Panc1 (cell line): ENCODE results near the gene P2RY13. TPM values are rescaled to one million over a fixed set of nuclear protein-coding genes. Genes with fewer than 3 reads are reported as not detected.

Source experiments
- ATAC-seq: fragments of 200-7000 bp; cut with Tn5 transposase; 2 replicates; pipeline ENCODE4 v1.9.1; 2020; ENCODE audit warnings: mild to moderate bottlenecking, moderate library complexity
- BruUV-seq: library from RNA; stranded (reverse); fragments of 400-500 nt; replicated peaks from 2 replicates; lab custom pipeline; 2021; lab: Mats Ljungman, UMichigan
- CTCF ChIA-PET: fragments of 300-600 bp; sonication (Branson Sonifier 250); formaldehyde crosslinking; loops from one replicate; lab custom pipeline; 2022; ENCODE audit warnings: antibody characterized with exemption; lab: Charles Lee
- POLR2A ChIA-PET: fragments of 300-600 bp; sonication (Branson Sonifier 250); formaldehyde crosslinking; loops from one replicate; lab custom pipeline; 2022; ENCODE audit warnings: antibody characterized with exemption; lab: Charles Lee
- DNase-seq: peaks from one replicate; pipeline ENCODE4 v3.0.0-alpha.2; 2010; ENCODE audit warnings: low read depth, low spot score
- H3K27ac ChIP-seq: 2 replicates; pipeline ENCODE4 v1.5.1; 2011; ENCODE audit warnings: mild to moderate bottlenecking, low read length, inconsistent platforms
- H3K27me3 ChIP-seq: fragments of 200-500 bp; sonication (Bioruptor generic); 2 replicates; pipeline ENCODE4 v1.6.0; 2014; ENCODE audit warnings: low read length, inconsistent platforms; ENCODE audit not compliant: control insufficient read depth, insufficient read depth
- H3K36me3 ChIP-seq: fragments of 200-500 bp; sonication (Bioruptor generic); 2 replicates; pipeline ENCODE4 v1.5.1; 2014; ENCODE audit warnings: inconsistent platforms, mild to moderate bottlenecking, low read length, moderate library complexity; ENCODE audit not compliant: control insufficient read depth, insufficient read depth
- H3K4me1 ChIP-seq: 2 replicates; pipeline ENCODE4 v1.5.1; 2011; ENCODE audit warnings: inconsistent platforms, mild to moderate bottlenecking, low read length, moderate library complexity; ENCODE audit not compliant: control insufficient read depth, insufficient read depth
- H3K4me3 ChIP-seq, 2 experiments: 2 replicates each; pipeline ENCODE4 v1.5.1; 2011 to 2012; ENCODE audit warnings: low read depth in 2 of 2, low read length in 2 of 2, mild to moderate bottlenecking in 2 of 2, inconsistent platforms in 1 of 2, moderate library complexity in 1 of 2
- H3K9me3 ChIP-seq: fragments of 200-500 bp; sonication (Bioruptor generic); 2 replicates; pipeline ENCODE4 v1.5.1; 2014; ENCODE audit warnings: low read depth, mild to moderate bottlenecking, inconsistent platforms, low read length, moderate library complexity; ENCODE audit not compliant: control insufficient read depth, insufficient read depth
- POLR2AphosphoS5 ChIP-seq: IDR thresholded peaks from 2 replicates; pipeline ENCODE4 v1.6.1; 2012; ENCODE audit warnings: mild to moderate bottlenecking, low read depth, low read length, moderate library complexity
- SIN3A ChIP-seq: IDR thresholded peaks from 2 replicates; pipeline ENCODE4 v1.6.1; 2012; ENCODE audit warnings: low read depth, mild to moderate bottlenecking, low read length, moderate library complexity, borderline replicate concordance; ENCODE audit not compliant: insufficient read depth
- TCF7L2 ChIP-seq: IDR thresholded peaks from 2 replicates; pipeline ENCODE4 v1.6.1; 2011; ENCODE audit warnings: mild to moderate bottlenecking, low read depth, low read length, inconsistent platforms
- in situ Hi-C: cut with HindIII; loops from 2 replicates; pipeline ENCODE4 v1.10.0; 2016; ENCODE audit warnings: low sequenced_read_pairs, low pct_unique_long_range_greater_than_20kb
- intact Hi-C: fragments of 100-400 bp; cut with micrococcal nuclease; formaldehyde crosslinking; loops from one replicate; pipeline ENCODE4 v1.10.0; 2022; ENCODE audit not compliant: unreplicated experiment
- total RNA-seq: library from RNA; stranded (reverse); gene quantifications from one replicate; pipeline ENCODE4 v1.2.1, GENCODE V29; 2021; ENCODE audit not compliant: unreplicated experiment
- TF ChIP-seq, protein P1 (sequence below): fragments of 450-650 bp; IDR thresholded peaks from 2 replicates; pipeline ENCODE4 v1.5.1; 2017; ENCODE audit warnings: mild to moderate bottlenecking
- TF ChIP-seq, protein P2 (sequence below), 2 experiments: IDR thresholded peaks; 2 replicates each; pipeline ENCODE4 v1.6.1; 2011 to 2012; ENCODE audit warnings: low read depth in 2 of 2, control low read depth in 1 of 2, low read length in 1 of 2, mild to moderate bottlenecking in 1 of 2, moderate library complexity in 1 of 2; ENCODE audit not compliant: insufficient read depth in 1 of 2

P2RY13 gene
- total RNA-seq, 1 experiment from 2014 or later, result not detected

DNA sequence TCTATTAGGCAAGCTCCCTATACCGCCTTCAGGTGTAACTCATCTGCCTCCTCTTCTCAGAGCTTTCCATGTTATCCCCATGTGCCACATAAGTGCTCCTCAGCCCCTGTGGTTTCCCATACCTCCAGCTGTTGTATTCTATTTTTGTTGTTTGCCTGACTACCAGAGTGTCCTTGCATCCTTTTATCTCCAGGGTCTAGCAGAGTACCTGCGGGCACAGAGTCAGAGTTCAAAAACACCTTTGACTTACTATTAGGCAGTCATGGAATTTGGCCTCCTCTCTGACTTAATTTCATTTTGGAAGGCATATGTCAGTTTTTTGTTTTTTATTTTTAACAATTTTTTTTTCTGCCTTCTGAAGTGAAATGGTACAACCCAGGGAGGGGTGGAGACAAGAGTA, 19.8 kb downstream of the P2RY13 start:
- H3K9me3 ChIP-seq, result no peaks in the 10 kb centered on the region
- ATAC-seq, result no peak
- H3K4me1 ChIP-seq, result no peaks in the 10 kb centered on the region
- ChIA-PET POLR2A (no interaction called here), CTCF (no interaction called here)
- H3K4me3 ChIP-seq, result no peak overlapping the region
- no TSS peak for BruUV-seq
- no peaks in the 10 kb centered on the region for H3K27me3 ChIP-seq
- TF ChIP-seq, protein P1, sequence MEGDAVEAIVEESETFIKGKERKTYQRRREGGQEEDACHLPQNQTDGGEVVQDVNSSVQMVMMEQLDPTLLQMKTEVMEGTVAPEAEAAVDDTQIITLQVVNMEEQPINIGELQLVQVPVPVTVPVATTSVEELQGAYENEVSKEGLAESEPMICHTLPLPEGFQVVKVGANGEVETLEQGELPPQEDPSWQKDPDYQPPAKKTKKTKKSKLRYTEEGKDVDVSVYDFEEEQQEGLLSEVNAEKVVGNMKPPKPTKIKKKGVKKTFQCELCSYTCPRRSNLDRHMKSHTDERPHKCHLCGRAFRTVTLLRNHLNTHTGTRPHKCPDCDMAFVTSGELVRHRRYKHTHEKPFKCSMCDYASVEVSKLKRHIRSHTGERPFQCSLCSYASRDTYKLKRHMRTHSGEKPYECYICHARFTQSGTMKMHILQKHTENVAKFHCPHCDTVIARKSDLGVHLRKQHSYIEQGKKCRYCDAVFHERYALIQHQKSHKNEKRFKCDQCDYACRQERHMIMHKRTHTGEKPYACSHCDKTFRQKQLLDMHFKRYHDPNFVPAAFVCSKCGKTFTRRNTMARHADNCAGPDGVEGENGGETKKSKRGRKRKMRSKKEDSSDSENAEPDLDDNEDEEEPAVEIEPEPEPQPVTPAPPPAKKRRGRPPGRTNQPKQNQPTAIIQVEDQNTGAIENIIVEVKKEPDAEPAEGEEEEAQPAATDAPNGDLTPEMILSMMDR, result no peak
- no peak for TF ChIP-seq SIN3A
- no peak for TF ChIP-seq POLR2AphosphoS5
- TF ChIP-seq, protein P2, sequence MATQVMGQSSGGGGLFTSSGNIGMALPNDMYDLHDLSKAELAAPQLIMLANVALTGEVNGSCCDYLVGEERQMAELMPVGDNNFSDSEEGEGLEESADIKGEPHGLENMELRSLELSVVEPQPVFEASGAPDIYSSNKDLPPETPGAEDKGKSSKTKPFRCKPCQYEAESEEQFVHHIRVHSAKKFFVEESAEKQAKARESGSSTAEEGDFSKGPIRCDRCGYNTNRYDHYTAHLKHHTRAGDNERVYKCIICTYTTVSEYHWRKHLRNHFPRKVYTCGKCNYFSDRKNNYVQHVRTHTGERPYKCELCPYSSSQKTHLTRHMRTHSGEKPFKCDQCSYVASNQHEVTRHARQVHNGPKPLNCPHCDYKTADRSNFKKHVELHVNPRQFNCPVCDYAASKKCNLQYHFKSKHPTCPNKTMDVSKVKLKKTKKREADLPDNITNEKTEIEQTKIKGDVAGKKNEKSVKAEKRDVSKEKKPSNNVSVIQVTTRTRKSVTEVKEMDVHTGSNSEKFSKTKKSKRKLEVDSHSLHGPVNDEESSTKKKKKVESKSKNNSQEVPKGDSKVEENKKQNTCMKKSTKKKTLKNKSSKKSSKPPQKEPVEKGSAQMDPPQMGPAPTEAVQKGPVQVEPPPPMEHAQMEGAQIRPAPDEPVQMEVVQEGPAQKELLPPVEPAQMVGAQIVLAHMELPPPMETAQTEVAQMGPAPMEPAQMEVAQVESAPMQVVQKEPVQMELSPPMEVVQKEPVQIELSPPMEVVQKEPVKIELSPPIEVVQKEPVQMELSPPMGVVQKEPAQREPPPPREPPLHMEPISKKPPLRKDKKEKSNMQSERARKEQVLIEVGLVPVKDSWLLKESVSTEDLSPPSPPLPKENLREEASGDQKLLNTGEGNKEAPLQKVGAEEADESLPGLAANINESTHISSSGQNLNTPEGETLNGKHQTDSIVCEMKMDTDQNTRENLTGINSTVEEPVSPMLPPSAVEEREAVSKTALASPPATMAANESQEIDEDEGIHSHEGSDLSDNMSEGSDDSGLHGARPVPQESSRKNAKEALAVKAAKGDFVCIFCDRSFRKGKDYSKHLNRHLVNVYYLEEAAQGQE (IDR thresholded peaks at IDR 0.05; ENCODE audit: insufficient read depth in 1 of 2, low read depth in 2 of 2, low read length in 1 of 2), result no peak
- no peak for TF ChIP-seq TCF7L2
- in situ Hi-C loops (no loop called here), intact Hi-C loops (no loop called here)
- no peak overlapping the region for H3K27ac ChIP-seq
- no peak for DNase-seq
- no peaks in the 10 kb centered on the region for H3K36me3 ChIP-seq

DNA sequence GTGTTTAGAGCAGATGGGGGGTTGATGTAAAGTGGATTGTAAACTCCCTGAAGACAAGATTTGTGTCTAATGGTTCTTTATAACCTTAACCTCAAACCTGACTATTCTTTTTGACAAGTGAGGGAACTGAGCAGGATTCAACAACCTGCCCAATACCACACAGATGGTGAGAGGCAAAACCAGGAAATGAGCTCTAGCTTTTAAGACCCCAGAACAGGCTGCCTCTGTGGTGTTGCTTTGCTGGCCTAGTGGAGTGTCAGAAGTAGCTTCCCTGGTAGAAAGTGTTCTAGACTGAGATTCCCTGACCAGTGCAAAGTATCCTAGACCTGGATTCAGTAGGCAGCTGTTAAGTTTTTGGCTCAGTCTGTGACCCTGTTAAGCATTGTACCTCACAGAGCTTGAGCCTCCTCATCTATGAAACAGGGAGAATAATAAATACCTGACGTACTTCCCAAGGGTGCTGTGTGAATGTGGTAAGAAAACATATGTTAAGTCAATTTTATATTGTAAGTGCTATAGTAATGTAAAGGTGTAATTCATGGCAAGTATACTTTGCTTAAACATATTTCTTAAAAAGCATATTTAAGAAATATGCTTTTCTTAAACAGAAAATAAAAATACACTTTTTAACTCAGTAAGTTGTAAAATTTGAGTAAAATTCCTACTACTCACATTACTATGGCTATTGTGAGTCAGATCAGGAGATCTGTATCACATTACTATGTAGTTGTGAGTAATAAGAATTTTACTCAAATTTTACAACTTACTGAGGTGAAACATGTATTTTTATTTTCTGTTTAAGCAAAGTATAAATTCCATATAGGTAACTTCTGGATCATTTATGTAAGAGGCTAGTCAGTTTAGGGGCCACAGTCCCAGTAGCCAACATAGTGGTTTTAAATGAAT, 21.5 kb downstream of the P2RY13 start:
- H3K36me3 ChIP-seq, result no peaks in the 10 kb centered on the region
- TF ChIP-seq SIN3A (no peak), POLR2AphosphoS5 (no peak), TCF7L2 (no peak)
- TF ChIP-seq, protein P2 (IDR thresholded peaks at IDR 0.05; ENCODE audit: insufficient read depth in 1 of 2, low read depth in 2 of 2, low read length in 1 of 2), result no peak
- TF ChIP-seq, protein P1, result no peak
- intact Hi-C loops (no loop called here), in situ Hi-C loops (no loop called here)
- CTCF ChIA-PET, result no interaction called here
- DNase-seq, result no peak
- no peaks in the 10 kb centered on the region for H3K4me1 ChIP-seq
- no peaks in the 10 kb centered on the region for H3K9me3 ChIP-seq
- H3K4me3 ChIP-seq, result no peak overlapping the region
- no TSS peak for BruUV-seq
- POLR2A ChIA-PET, result no interaction called here
- no peak overlapping the region for H3K27ac ChIP-seq
- H3K27me3 ChIP-seq, result no peaks in the 10 kb centered on the region
- no peak for ATAC-seq
